WTC11 (cell line): ENCODE data around the gene HLTF.

Experiments
- ELF4 ChIP-seq: sonication (generic); formaldehyde crosslinking; IDR thresholded peaks from 2 replicates; pipeline ENCODE4 v1.8.1; 2022; ENCODE audit warnings: low read depth, mild to moderate bottlenecking, moderate library complexity, missing genetic modification reagents
- IRF2 ChIP-seq: sonication (generic); formaldehyde crosslinking; IDR thresholded peaks from 2 replicates; pipeline ENCODE4 v1.8.0; 2022; ENCODE audit warnings: low read depth, missing genetic modification reagents, borderline replicate concordance
- KAT7 ChIP-seq: sonication (generic); formaldehyde crosslinking; IDR thresholded peaks from 2 replicates; pipeline ENCODE4 v1.8.1; 2023; ENCODE audit warnings: missing genetic modification reagents, mild to moderate bottlenecking, borderline replicate concordance
- MYBL2 ChIP-seq: sonication (generic); formaldehyde crosslinking; IDR thresholded peaks from 2 replicates; pipeline ENCODE4 v1.8.1; 2023; ENCODE audit warnings: mild to moderate bottlenecking, moderate library complexity, missing genetic modification reagents
- RELA ChIP-seq: sonication (generic); formaldehyde crosslinking; IDR thresholded peaks from 2 replicates; pipeline ENCODE4 v1.8.1; 2022; ENCODE audit warnings: missing genetic modification reagents, mild to moderate bottlenecking, borderline replicate concordance
- ZMAT4 ChIP-seq: fragments of 250-450 bp; sonication (Bioruptor Pico); IDR thresholded peaks from 2 replicates; pipeline ENCODE4 v1.9.0; 2021; ENCODE audit warnings: mild to moderate bottlenecking
- ZNF317 ChIP-seq: sonication (generic); formaldehyde crosslinking; IDR thresholded peaks from 2 replicates; pipeline ENCODE4 v1.8.1; 2023; ENCODE audit warnings: low read depth, mild to moderate bottlenecking, moderate library complexity, missing genetic modification reagents, borderline replicate concordance
- TF ChIP-seq, protein P1 (sequence below): fragments of 200-600 bp; IDR thresholded peaks from 2 replicates; pipeline ENCODE4 v1.8.0; 2022; ENCODE audit warnings: antibody characterized with exemption

GRCh38 chr3:149090907-149091306, 4.6 kb upstream of the HLTF start:
- no peak for TF ChIP-seq ELF4 (CRISPR knock-in tag)
- no peak for TF ChIP-seq MYBL2
- TF ChIP-seq, protein P1, sequence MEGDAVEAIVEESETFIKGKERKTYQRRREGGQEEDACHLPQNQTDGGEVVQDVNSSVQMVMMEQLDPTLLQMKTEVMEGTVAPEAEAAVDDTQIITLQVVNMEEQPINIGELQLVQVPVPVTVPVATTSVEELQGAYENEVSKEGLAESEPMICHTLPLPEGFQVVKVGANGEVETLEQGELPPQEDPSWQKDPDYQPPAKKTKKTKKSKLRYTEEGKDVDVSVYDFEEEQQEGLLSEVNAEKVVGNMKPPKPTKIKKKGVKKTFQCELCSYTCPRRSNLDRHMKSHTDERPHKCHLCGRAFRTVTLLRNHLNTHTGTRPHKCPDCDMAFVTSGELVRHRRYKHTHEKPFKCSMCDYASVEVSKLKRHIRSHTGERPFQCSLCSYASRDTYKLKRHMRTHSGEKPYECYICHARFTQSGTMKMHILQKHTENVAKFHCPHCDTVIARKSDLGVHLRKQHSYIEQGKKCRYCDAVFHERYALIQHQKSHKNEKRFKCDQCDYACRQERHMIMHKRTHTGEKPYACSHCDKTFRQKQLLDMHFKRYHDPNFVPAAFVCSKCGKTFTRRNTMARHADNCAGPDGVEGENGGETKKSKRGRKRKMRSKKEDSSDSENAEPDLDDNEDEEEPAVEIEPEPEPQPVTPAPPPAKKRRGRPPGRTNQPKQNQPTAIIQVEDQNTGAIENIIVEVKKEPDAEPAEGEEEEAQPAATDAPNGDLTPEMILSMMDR: no peak
- no peak for TF ChIP-seq KAT7
- TF ChIP-seq IRF2 (CRISPR knock-in tag): no peak
- TF ChIP-seq RELA (CRISPR knock-in tag): no peak
- no peak for TF ChIP-seq ZNF317 (CRISPR knock-in tag)
- TF ChIP-seq ZMAT4 (CRISPR knock-in tag): no peak
